Fibroblast of lung (primary cell): ENCODE measurements around the gene PIEZO2. TPM values are rescaled to one million over a fixed set of nuclear protein-coding genes. Genes with fewer than 3 reads are reported as not detected.

ENCODE experiments used
- DNase-seq, 2 donors: peaks; one replicate each; pipeline versions ENCODE4 v3.0.0 to v3.0.0-alpha.2; 2010; ENCODE audit warnings: low read depth in 2 of 2
- H2AFZ ChIP-seq: 2 replicates; pipeline ENCODE4 v1.5.1; 2012; ENCODE audit warnings: low read length, control low read depth, inconsistent platforms
- H3K27ac ChIP-seq: 2 replicates; pipeline ENCODE4 v1.5.1; 2011; ENCODE audit warnings: low read length, control low read depth; ENCODE audit not compliant: insufficient read depth
- H3K27me3 ChIP-seq: 2 replicates; pipeline ENCODE4 v1.5.1; 2011; ENCODE audit warnings: mild to moderate bottlenecking, low read length; ENCODE audit not compliant: control insufficient read depth, insufficient read depth
- H3K36me3 ChIP-seq: 2 replicates; pipeline ENCODE4 v1.5.1; 2011; ENCODE audit warnings: low read length; ENCODE audit not compliant: control insufficient read depth, insufficient read depth
- H3K4me1 ChIP-seq: 2 replicates; pipeline ENCODE4 v1.5.1; 2011; ENCODE audit warnings: low read length; ENCODE audit not compliant: control insufficient read depth, insufficient read depth; ENCODE audit errors: extremely low read depth
- H3K4me2 ChIP-seq: 2 replicates; pipeline ENCODE4 v1.5.1; 2011; ENCODE audit warnings: low read length, control low read depth; ENCODE audit not compliant: insufficient read depth; ENCODE audit errors: extremely low read depth
- H3K4me3 ChIP-seq, 4 experiments: fragments of 200-600 bp in 1 of 4; sonication (generic) in 1 of 4; replicated peaks in 1 of 4; 2 replicates each; pipeline ENCODE4 v1.5.1; 2011 to 2016; ENCODE audit warnings: low read length in 4 of 4, low read depth in 3 of 4, mild to moderate bottlenecking in 3 of 4, control low read depth in 2 of 4, inconsistent platforms in 1 of 4, mixed read lengths in 1 of 4; ENCODE audit not compliant: insufficient read depth in 1 of 4; ENCODE audit errors: control extremely low read depth in 1 of 4
- H3K79me2 ChIP-seq: 2 replicates; pipeline ENCODE4 v1.5.1; 2012; ENCODE audit warnings: mild to moderate bottlenecking, low read length, inconsistent platforms; ENCODE audit not compliant: control insufficient read depth, insufficient read depth
- H3K9ac ChIP-seq: 2 replicates; pipeline ENCODE4 v1.5.1; 2011; ENCODE audit warnings: mild to moderate bottlenecking, low read length, control low read depth; ENCODE audit not compliant: insufficient read depth
- H3K9me3 ChIP-seq: 2 replicates; pipeline ENCODE4 v1.5.1; 2012; ENCODE audit warnings: low read depth, low read length; ENCODE audit not compliant: control insufficient read depth, insufficient read depth
- H4K20me1 ChIP-seq: 2 replicates; pipeline ENCODE4 v1.5.1; 2011; ENCODE audit warnings: low read length; ENCODE audit not compliant: control insufficient read depth, insufficient read depth; ENCODE audit errors: extremely low read depth
- EZH2 ChIP-seq: IDR thresholded peaks from 2 replicates; pipeline ENCODE4 v1.5.1; 2012; ENCODE audit warnings: low read length, control low read depth, mild to moderate bottlenecking; ENCODE audit errors: missing control alignments
- polyA plus RNA-seq, 2 donors: library from polyadenylated mRNA; depleted of rRNA in 1 of 2; stranded (reverse) in 1 of 2; unstranded in 1 of 2; fragments of >200 nt; gene quantifications; 2 replicates each; pipeline ENCODE4 v1.2.1, GENCODE V29; 2011 to 2012; ENCODE audit warnings: missing spikeins in 1 of 2
- total RNA-seq: library from RNA; depleted of rRNA; stranded (reverse); fragments of >200 nt; gene quantifications from 2 replicates; pipeline ENCODE4 v1.2.1, GENCODE V29; 2014
- TF ChIP-seq, protein P1 (sequence below), 2 donors: IDR thresholded peaks in 1 of 2; conservative IDR thresholded peaks in 1 of 2; 1 replicate in 1 of 2; 2 replicates in 1 of 2; pipeline ENCODE4 v1.5.1; 2011 to 2012; ENCODE audit warnings: low read length in 2 of 2, control low read depth in 1 of 2, inconsistent platforms in 1 of 2, low read depth in 1 of 2, mild to moderate bottlenecking in 1 of 2

Gene PIEZO2
- total and polyA plus RNA-seq, 2 donors (not counting 1 experiment from before 2014, with no cell fraction given): 1.2 to 6.6 TPM

DNA sequence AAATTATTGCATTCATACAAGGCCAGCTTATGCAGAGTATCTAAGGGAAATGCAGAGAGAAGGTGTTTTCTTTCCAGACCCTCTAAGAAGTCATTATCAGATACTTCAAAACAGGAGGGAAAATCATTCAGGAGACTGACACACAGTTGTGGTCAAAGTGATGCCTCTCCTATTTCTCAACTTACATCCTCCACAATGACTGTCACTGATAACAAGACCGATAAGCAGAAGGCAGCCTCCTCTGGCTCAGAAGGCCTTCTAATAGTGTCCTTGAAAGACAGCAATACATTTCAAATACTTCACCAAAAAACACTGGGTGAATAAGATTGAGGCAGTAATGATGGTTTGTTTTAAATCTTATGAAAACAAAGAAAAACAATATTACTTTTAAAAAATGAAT lies 199.7 kb downstream of the PIEZO2 start:
- no peaks in the 10 kb centered on the region for H3K36me3 ChIP-seq
- no peaks in the 10 kb centered on the region for H3K27me3 ChIP-seq
- no peaks in the 10 kb centered on the region for H4K20me1 ChIP-seq
- H3K4me1 ChIP-seq: no peaks in the 10 kb centered on the region
- no peak overlapping the region for H3K27ac ChIP-seq
- H3K79me2 ChIP-seq: no peaks in the 10 kb centered on the region
- no peak for DNase-seq
- H2AFZ ChIP-seq: no peak overlapping the region
- H3K4me2 ChIP-seq: no peak overlapping the region
- H3K9ac ChIP-seq: no peak overlapping the region
- peaks cover 1% of the 10 kb centered on the region for H3K9me3 ChIP-seq
- TF ChIP-seq, protein P1, sequence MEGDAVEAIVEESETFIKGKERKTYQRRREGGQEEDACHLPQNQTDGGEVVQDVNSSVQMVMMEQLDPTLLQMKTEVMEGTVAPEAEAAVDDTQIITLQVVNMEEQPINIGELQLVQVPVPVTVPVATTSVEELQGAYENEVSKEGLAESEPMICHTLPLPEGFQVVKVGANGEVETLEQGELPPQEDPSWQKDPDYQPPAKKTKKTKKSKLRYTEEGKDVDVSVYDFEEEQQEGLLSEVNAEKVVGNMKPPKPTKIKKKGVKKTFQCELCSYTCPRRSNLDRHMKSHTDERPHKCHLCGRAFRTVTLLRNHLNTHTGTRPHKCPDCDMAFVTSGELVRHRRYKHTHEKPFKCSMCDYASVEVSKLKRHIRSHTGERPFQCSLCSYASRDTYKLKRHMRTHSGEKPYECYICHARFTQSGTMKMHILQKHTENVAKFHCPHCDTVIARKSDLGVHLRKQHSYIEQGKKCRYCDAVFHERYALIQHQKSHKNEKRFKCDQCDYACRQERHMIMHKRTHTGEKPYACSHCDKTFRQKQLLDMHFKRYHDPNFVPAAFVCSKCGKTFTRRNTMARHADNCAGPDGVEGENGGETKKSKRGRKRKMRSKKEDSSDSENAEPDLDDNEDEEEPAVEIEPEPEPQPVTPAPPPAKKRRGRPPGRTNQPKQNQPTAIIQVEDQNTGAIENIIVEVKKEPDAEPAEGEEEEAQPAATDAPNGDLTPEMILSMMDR (conservative IDR thresholded peaks at IDR 0.05 in 1 of 2, IDR thresholded peaks at IDR 0.05 in 1 of 2; ENCODE audit: low read depth in 1 of 2, low read length in 2 of 2): no peak
- TF ChIP-seq EZH2: no peak
- no peak overlapping the region for H3K4me3 ChIP-seq

GRCh38 chr18:10948421-10948820 lies 200.9 kb downstream of the PIEZO2 start:
- Histone ChIP-seq H3K36me3 (no peaks in the 10 kb centered on the region), H3K4me1 (no peaks in the 10 kb centered on the region), H3K9me3 (peaks cover 1% of the 10 kb centered on the region), H3K9ac (no peak overlapping the region), H3K4me2 (no peak overlapping the region), H3K27me3 (no peaks in the 10 kb centered on the region), H3K79me2 (no peaks in the 10 kb centered on the region), H3K4me3 (no peak overlapping the region), H2AFZ (no peak overlapping the region), H4K20me1 (no peaks in the 10 kb centered on the region), H3K27ac (no peak overlapping the region)
- TF ChIP-seq, protein P1 (conservative IDR thresholded peaks at IDR 0.05 in 1 of 2, IDR thresholded peaks at IDR 0.05 in 1 of 2; ENCODE audit: low read depth in 1 of 2, low read length in 2 of 2): no peak
- TF ChIP-seq EZH2: no peak
- no peak for DNase-seq

GRCh38 chr18:10946058-10946457 lies 203.3 kb downstream of the PIEZO2 start:
- Histone ChIP-seq H3K27ac (no peak overlapping the region), H3K4me3 (no peak overlapping the region), H4K20me1 (no peaks in the 10 kb centered on the region), H3K79me2 (no peaks in the 10 kb centered on the region), H3K4me1 (no peaks in the 10 kb centered on the region), H3K9me3 (peaks cover 1% of the 10 kb centered on the region), H3K27me3 (no peaks in the 10 kb centered on the region), H2AFZ (no peak overlapping the region), H3K36me3 (no peaks in the 10 kb centered on the region), H3K9ac (no peak overlapping the region), H3K4me2 (no peak overlapping the region)
- DNase-seq: no peak
- TF ChIP-seq EZH2: no peak
- TF ChIP-seq, protein P1 (conservative IDR thresholded peaks at IDR 0.05 in 1 of 2, IDR thresholded peaks at IDR 0.05 in 1 of 2; ENCODE audit: low read depth in 1 of 2, low read length in 2 of 2): no peak
